H1 (cell line): ENCODE data around the gene NR3C2. TPM values are rescaled to one million over a fixed set of nuclear protein-coding genes. Genes with fewer than 3 reads are reported as not detected.

Experiments
- CTCF ChIA-PET: fragments of 300-600 bp; sonication (Branson Sonifier 250); formaldehyde crosslinking; loops from one replicate; lab custom pipeline; 2021; ENCODE audit not compliant: partially characterized antibody; lab: Charles Lee
- POLR2A ChIA-PET: fragments of 300-600 bp; sonication (Branson Sonifier 250); formaldehyde crosslinking; loops from one replicate; lab custom pipeline; 2021; ENCODE audit warnings: inconsistent platforms; ENCODE audit not compliant: partially characterized antibody; lab: Charles Lee
- DNase-seq, 2 experiments: peaks; one replicate each; pipeline versions ENCODE4 v3.0.0 to v3.0.0-alpha.2; 2010 to 2022; ENCODE audit warnings: low spot score in 2 of 2, low read depth in 1 of 2, mixed read lengths in 1 of 2
- FAIRE-seq: peaks from 2 replicates; lab custom pipeline; 2011; peaks lifted over from hg19 to GRCh38; lab: Jason Lieb, UNC
- H2AFZ ChIP-seq: 2 replicates; pipeline ENCODE4 v1.8.1; 2012; ENCODE audit warnings: low read length, inconsistent platforms
- H2AK5ac ChIP-seq: 2 replicates; pipeline ENCODE4 v1.6.1; 2013; ENCODE audit warnings: low read depth, low read length
- H2BK120ac ChIP-seq: replicated peaks from 2 replicates; pipeline ENCODE3; 2013; ENCODE audit warnings: low read depth, low read length, inconsistent platforms
- H2BK12ac ChIP-seq: 2 replicates; pipeline ENCODE4 v1.6.1; 2013; ENCODE audit warnings: low read depth, low read length
- H2BK15ac ChIP-seq: 2 replicates; pipeline ENCODE4 v1.6.1; 2013; ENCODE audit warnings: low read length
- H2BK20ac ChIP-seq: 2 replicates; pipeline ENCODE4 v1.6.1; 2013; ENCODE audit warnings: low read length
- H2BK5ac ChIP-seq: 2 replicates; pipeline ENCODE4 v1.6.1; 2013; ENCODE audit warnings: low read depth, low read length
- H3K14ac ChIP-seq: 2 replicates; pipeline ENCODE4 v1.6.1; 2013; ENCODE audit warnings: inconsistent platforms; ENCODE audit not compliant: insufficient read length
- H3K18ac ChIP-seq: 2 replicates; pipeline ENCODE4 v1.6.1; 2013; ENCODE audit warnings: low read length; ENCODE audit errors: extremely low read depth
- H3K23ac ChIP-seq: 2 replicates; pipeline ENCODE4 v1.6.1; 2013; ENCODE audit warnings: inconsistent platforms; ENCODE audit not compliant: insufficient read length
- H3K23me2 ChIP-seq: 2 replicates; pipeline ENCODE4 v1.6.1; 2013; ENCODE audit warnings: low read depth, low read length
- H3K27ac ChIP-seq: 2 replicates; pipeline ENCODE4 v1.6.1; 2011; ENCODE audit warnings: low read depth, low read length, inconsistent platforms
- H3K27me3 ChIP-seq, 4 experiments: replicated peaks in 1 of 4; 1 replicate in 1 of 4; 2 replicates in 3 of 4; pipeline versions ENCODE4 v1.6.1 to v1.8.1; 2011 to 2013; ENCODE audit warnings: low read length in 3 of 4, mild to moderate bottlenecking in 3 of 4, inconsistent platforms in 2 of 4, mixed read lengths in 2 of 4, moderate library complexity in 1 of 4; ENCODE audit not compliant: control insufficient read depth in 3 of 4, insufficient read depth in 3 of 4; ENCODE audit errors: extremely low read depth in 1 of 4
- H3K36me3 ChIP-seq, 4 experiments: 2 replicates each; pipeline versions ENCODE4 v1.6.1 to v1.8.1; 2011 to 2013; ENCODE audit warnings: mild to moderate bottlenecking in 4 of 4, low read length in 3 of 4, moderate library complexity in 2 of 4, control low read depth in 1 of 4, inconsistent platforms in 1 of 4; ENCODE audit not compliant: insufficient read depth in 4 of 4, control insufficient read depth in 2 of 4
- H3K4ac ChIP-seq: replicated peaks from 2 replicates; pipeline ENCODE3; 2013; ENCODE audit warnings: low read length, low read depth, mixed read lengths, inconsistent platforms; ENCODE audit not compliant: insufficient read length
- H3K4me1 ChIP-seq, 4 experiments: replicated peaks in 1 of 4; 1 replicate in 1 of 4; 2 replicates in 3 of 4; pipeline versions ENCODE4 v1.6.1 to v1.8.1; 2011 to 2013; ENCODE audit warnings: low read length in 3 of 4, inconsistent platforms in 2 of 4, mixed read lengths in 1 of 4; ENCODE audit not compliant: insufficient read depth in 4 of 4, control insufficient read depth in 3 of 4
- H3K4me2 ChIP-seq, 2 experiments: 2 replicates each; pipeline versions ENCODE4 v1.6.1 to v1.8.1; 2011 to 2013; ENCODE audit warnings: low read depth in 2 of 2, low read length in 2 of 2, control low read depth in 1 of 2, inconsistent platforms in 1 of 2, mild to moderate bottlenecking in 1 of 2; ENCODE audit not compliant: insufficient read depth in 1 of 2
- H3K4me3 ChIP-seq, 4 experiments: fragments of 200-600, 300-600 bp in 1 of 4; sonication (generic), shearing (Covaris generic), sonication (Bioruptor Twin) in 1 of 4; 2 replicates each; pipeline versions ENCODE4 v1.5.1 to v1.8.1; 2011 to 2016; ENCODE audit warnings: low read length in 4 of 4, low read depth in 3 of 4, control low read depth in 2 of 4, inconsistent platforms in 2 of 4, mild to moderate bottlenecking in 2 of 4, mixed read lengths in 1 of 4, moderate library complexity in 1 of 4; ENCODE audit not compliant: insufficient read depth in 2 of 4; ENCODE audit errors: extremely low read depth in 1 of 4
- H3K56ac ChIP-seq: replicated peaks from 2 replicates; pipeline ENCODE3; 2013; ENCODE audit warnings: low read depth, mild to moderate bottlenecking, mixed read lengths, low read length, inconsistent platforms; ENCODE audit not compliant: insufficient read length
- H3K79me1 ChIP-seq: 2 replicates; pipeline ENCODE4 v1.6.1; 2013; ENCODE audit warnings: low read depth, low read length, control low read depth
- H3K79me2 ChIP-seq, 2 experiments: 2 replicates each; pipeline versions ENCODE4 v1.6.1 to v1.8.1; 2012 to 2013; ENCODE audit warnings: low read length in 2 of 2, mild to moderate bottlenecking in 2 of 2, inconsistent platforms in 1 of 2; ENCODE audit not compliant: insufficient read depth in 2 of 2, control insufficient read depth in 1 of 2
- H3K9ac ChIP-seq, 4 experiments: replicated peaks in 1 of 4; 1 replicate in 1 of 4; 2 replicates in 3 of 4; pipeline versions ENCODE4 v1.6.1 to v1.8.1; 2011 to 2013; ENCODE audit warnings: low read depth in 3 of 4, low read length in 3 of 4, control low read depth in 2 of 4, mild to moderate bottlenecking in 2 of 4, moderate library complexity in 2 of 4, inconsistent platforms in 1 of 4; ENCODE audit errors: extremely low read depth in 1 of 4
- H3K9me3 ChIP-seq, 2 experiments: 2 replicates each; pipeline versions ENCODE4 v1.6.1 to v1.8.1; 2012 to 2013; ENCODE audit warnings: mild to moderate bottlenecking in 2 of 2, moderate library complexity in 2 of 2, control low read depth in 1 of 2, inconsistent platforms in 1 of 2, low read depth in 1 of 2, low read length in 1 of 2, mixed read lengths in 1 of 2; ENCODE audit not compliant: insufficient read depth in 2 of 2
- H4K20me1 ChIP-seq, 2 experiments: replicated peaks in 1 of 2; 2 replicates each; pipeline versions ENCODE3 to v1.8.1; 2011 to 2013; ENCODE audit warnings: inconsistent platforms in 2 of 2, low read length in 2 of 2, mild to moderate bottlenecking in 1 of 2; ENCODE audit not compliant: insufficient read depth in 2 of 2, control insufficient read depth in 1 of 2
- H4K5ac ChIP-seq: 2 replicates; pipeline ENCODE4 v1.6.1; 2013; ENCODE audit warnings: low read length, low read depth, mixed read lengths, inconsistent platforms; ENCODE audit not compliant: insufficient read length
- H4K8ac ChIP-seq: 2 replicates; pipeline ENCODE4 v1.8.0; 2013; ENCODE audit warnings: mild to moderate bottlenecking, moderate library complexity, low read length, inconsistent platforms; ENCODE audit not compliant: insufficient read depth; ENCODE audit errors: extremely low read depth
- H4K91ac ChIP-seq: replicated peaks from 2 replicates; pipeline ENCODE3; 2013; ENCODE audit warnings: low read length, mixed read lengths, inconsistent platforms; ENCODE audit not compliant: insufficient read length
- EGR1 ChIP-seq: IDR thresholded peaks from 2 replicates; pipeline ENCODE4 v1.6.1; 2011; ENCODE audit warnings: low read depth, low read length, borderline replicate concordance
- HDAC2 ChIP-seq, 2 experiments: fragments of 300-600 bp in 1 of 2; sonication (generic) in 1 of 2; IDR thresholded peaks; 2 replicates each; pipeline ENCODE4 v1.6.1; 2011 to 2012; ENCODE audit warnings: low read depth in 2 of 2, low read length in 2 of 2, mild to moderate bottlenecking in 2 of 2, moderate library complexity in 2 of 2, borderline replicate concordance in 1 of 2, inconsistent platforms in 1 of 2
- RBBP5 ChIP-seq: IDR thresholded peaks from 2 replicates; pipeline ENCODE4 v1.7.1; 2012; ENCODE audit warnings: low read depth, mild to moderate bottlenecking, inconsistent platforms, low read length, moderate library complexity, borderline replicate concordance
- SIN3A ChIP-seq, 2 experiments: IDR thresholded peaks in 1 of 2; conservative IDR thresholded peaks in 1 of 2; 2 replicates each; pipeline ENCODE4 v1.6.1; 2011 to 2012; ENCODE audit warnings: low read length in 2 of 2, improper control_type of control experiment in 1 of 2, low read depth in 1 of 2, mild to moderate bottlenecking in 1 of 2
- SP2 ChIP-seq: IDR thresholded peaks from 2 replicates; pipeline ENCODE4 v1.6.1; 2012; ENCODE audit warnings: mild to moderate bottlenecking, low read length, inconsistent platforms
- SP4 ChIP-seq: IDR thresholded peaks from 2 replicates; pipeline ENCODE4 v1.6.1; 2012; ENCODE audit warnings: low read length, inconsistent platforms
- SUZ12 ChIP-seq: fragments of 200-600 bp; sonication (generic); IDR thresholded peaks from 2 replicates; pipeline ENCODE4 v1.6.1; 2012; ENCODE audit warnings: mild to moderate bottlenecking, inconsistent platforms, low read length, moderate library complexity, mixed read lengths
- TAF1 ChIP-seq: IDR thresholded peaks from 2 replicates; pipeline ENCODE4 v1.6.1; 2011; ENCODE audit warnings: mild to moderate bottlenecking, low read depth, low read length
- TBP ChIP-seq: IDR thresholded peaks from 2 replicates; pipeline ENCODE4 v1.6.1; 2011; ENCODE audit warnings: low read depth, low read length, improper control_type of control experiment
- TCF12 ChIP-seq: IDR thresholded peaks from 2 replicates; pipeline ENCODE4 v1.6.1; 2011; ENCODE audit warnings: low read depth, mild to moderate bottlenecking, low read length
- YY1 ChIP-seq: IDR thresholded peaks from 2 replicates; pipeline ENCODE4 v1.6.1; 2011; ENCODE audit warnings: low read depth, mild to moderate bottlenecking, low read length
- ZNF274 ChIP-seq: IDR thresholded peaks from 2 replicates; pipeline ENCODE4 v1.7.0; 2012; ENCODE audit warnings: low read length, borderline replicate concordance; ENCODE audit errors: extremely low read depth
- WGBS, 2 experiments: shearing (Covaris generic) in 1 of 2; methylation state at CpG; one replicate each; pipeline versions ENCODE4 v1.1.6 to v1.1.7; 2013 to 2015; ENCODE audit warnings: low lambda C conversion rate in 2 of 2, mixed read lengths in 2 of 2, inconsistent platforms in 1 of 2, low coverage in 1 of 2, missing lambda C conversion rate in 1 of 2; ENCODE audit not compliant: insufficient replicate concordance in 2 of 2, insufficient coverage in 1 of 2, insufficient read length in 1 of 2; ENCODE audit errors: extremely low coverage in 1 of 2, missing lambda C conversion rate in 1 of 2; 5-methylcytosine and 5-hydroxymethylcytosine counted together
- polyA plus RNA-seq, 7 experiments: library from polyadenylated mRNA; depleted of rRNA in 3 of 7; stranded (reverse) in 5 of 7; unstranded in 2 of 7; fragments of >200 nt in 5 of 7; fragments of 200-250 nt in 2 of 7; gene quantifications; 1 replicate in 5 of 7; 2 replicates in 1 of 7; 4 replicates in 1 of 7; pipeline versions ENCODE4 v1.2.1 to v1.2.3, GENCODE V29; 2011 to 2013; ENCODE audit warnings: missing spikeins in 2 of 7, mixed read lengths in 2 of 7
- total RNA-seq: library from RNA; stranded (reverse); fragmentation: NEBNext Ultra II Directional; extraction: Animal tissue kit (Norgen Biotek cat#: 25700); gene quantifications from 2 replicates; pipeline ENCODE4 v1.2.1, GENCODE V29; 2021
- TF ChIP-seq, protein P1 (sequence below): IDR thresholded peaks from 2 replicates; pipeline ENCODE4 v1.6.1; 2012; ENCODE audit warnings: inconsistent platforms

The NR3C2 gene
- total and polyA plus RNA-seq, 2 of the 8 experiments (the other 6 are each of a cell fraction or from before 2014, with no cell fraction given): 0.80 to 3.9 TPM

DNA sequence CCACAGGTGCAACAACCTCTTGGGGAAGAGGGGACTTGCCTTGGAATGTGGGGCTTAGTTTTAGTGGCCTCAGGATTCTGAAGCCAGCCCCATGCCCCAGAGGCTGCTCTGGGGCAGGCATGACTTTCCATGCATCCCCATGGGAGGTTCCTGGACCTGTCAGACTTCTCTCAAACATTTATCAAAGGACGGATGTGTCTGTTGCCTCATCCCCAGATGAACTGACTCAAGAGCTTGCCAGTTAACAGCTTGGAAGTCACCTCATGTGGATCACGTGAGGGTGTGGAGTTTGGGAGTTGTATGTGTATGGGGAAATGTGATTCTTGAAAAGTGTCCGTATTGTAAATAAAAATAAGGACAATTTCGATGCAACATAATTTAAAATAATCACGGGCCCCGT lies 368.9 kb downstream of the NR3C2 start:
- Histone ChIP-seq H3K18ac (no peak overlapping the region), H3K4me2 (no peak overlapping the region), H4K5ac (no peak overlapping the region), H3K23ac (no peak overlapping the region), H4K91ac (no peak overlapping the region), H2BK20ac (0 out of 2 replicates have a peak overlapping the region, but pooled peaks have one; percentile 34), H2BK15ac (no peak overlapping the region), H2AK5ac (no peak overlapping the region), H2AFZ (no peak overlapping the region), H2BK120ac (no peak overlapping the region), H3K56ac (no peak overlapping the region), H2BK12ac (no peak overlapping the region), H3K9ac (no peak overlapping the region), H3K4me3 (no peak overlapping the region), H3K79me2 (no peaks in the 10 kb centered on the region), H3K27ac (no peak overlapping the region), H2BK5ac (no peak overlapping the region), H3K4me1 (no peaks in the 10 kb centered on the region), H3K4ac (no peak overlapping the region), H3K79me1 (no peaks in the 10 kb centered on the region), H3K36me3 (peaks cover 0 to 7% (median 0%) of the 10 kb centered on the region in 4 experiments; a peak in 3 of 8 replicates), H3K14ac (no peak overlapping the region), H3K23me2 (no peaks in the 10 kb centered on the region), H3K27me3 (no peaks in the 10 kb centered on the region), H3K9me3 (peaks cover 19 to 21% of the 10 kb centered on the region in 2 experiments), H4K20me1 (no peaks in the 10 kb centered on the region), H4K8ac (no peak overlapping the region)
- TF ChIP-seq TCF12: no peak
- no peak for TF ChIP-seq RBBP5
- no peak for TF ChIP-seq SIN3A (conservative IDR thresholded peaks at IDR 0.05 in 1 of 2, IDR thresholded peaks at IDR 0.05 in 1 of 2; ENCODE audit: low read depth in 1 of 2, low read length in 2 of 2)
- TF ChIP-seq SP2: no peak
- TF ChIP-seq YY1: no peak
- no peak for TF ChIP-seq SUZ12
- no peak for TF ChIP-seq SP4
- no peak for TF ChIP-seq HDAC2 (IDR thresholded peaks at IDR 0.05; ENCODE audit: borderline replicate concordance in 1 of 2, low read depth in 2 of 2, low read length in 2 of 2)
- no peak for TF ChIP-seq ZNF274
- no peak for TF ChIP-seq EGR1
- TF ChIP-seq, protein P1, sequence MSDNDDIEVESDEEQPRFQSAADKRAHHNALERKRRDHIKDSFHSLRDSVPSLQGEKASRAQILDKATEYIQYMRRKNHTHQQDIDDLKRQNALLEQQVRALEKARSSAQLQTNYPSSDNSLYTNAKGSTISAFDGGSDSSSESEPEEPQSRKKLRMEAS: no peak
- no peak for TF ChIP-seq TBP
- TF ChIP-seq TAF1: no peak
- ChIA-PET POLR2A (no interaction called here), CTCF (no interaction called here)
- FAIRE-seq: no peak
- 94 to 100% methylated on average over 1 to 6 of the region's 6 CpGs for WGBS, 2 experiments
- DNase-seq: no peak
